Upper lobe of left lung (tissue), 6 donors: ENCODE results near the gene MORC1. TPM values are rescaled to one million over a fixed set of nuclear protein-coding genes. Genes with fewer than 3 reads are reported as not detected.

Experiments
- ATAC-seq, 2 donors: fragments of 200-7000 bp; cut with Tn5 transposase; one replicate each; pipeline ENCODE4 v1.9.1; 2022; ENCODE audit warnings: mild to moderate bottlenecking in 2 of 2, moderate library complexity in 2 of 2; ENCODE audit not compliant: low FRiP score in 2 of 2
- DNase-seq, 2 donors: peaks; one replicate each; pipeline ENCODE4 v3.0.0-alpha.2; 2019 to 2020
- H3K27ac ChIP-seq, 4 donors: fragments of 200-600 bp; sonication (generic); one replicate each; pipeline ENCODE4 v1.5.1; 2016 to 2019
- H3K27me3 ChIP-seq, 4 donors: fragments of 200-600 bp; sonication (generic); one replicate each; pipeline ENCODE4 v1.5.1; 2017 to 2019
- H3K36me3 ChIP-seq, 4 donors: fragments of 200-600 bp; sonication (generic); one replicate each; pipeline ENCODE4 v1.5.1; 2016 to 2019
- H3K4me1 ChIP-seq, 4 donors: fragments of 200-600 bp; sonication (generic); one replicate each; pipeline ENCODE4 v1.5.1; 2018 to 2019
- H3K4me3 ChIP-seq, 4 donors: fragments of 200-600 bp; sonication (generic); one replicate each; pipeline ENCODE4 v1.5.1; 2017 to 2019; ENCODE audit warnings: mild to moderate bottlenecking in 2 of 4, moderate library complexity in 1 of 4
- H3K9me3 ChIP-seq, 4 donors: fragments of 200-600 bp; sonication (generic); one replicate each; pipeline ENCODE4 v1.5.1; 2018 to 2019
- CTCF ChIP-seq, 6 experiments: fragments of 450-650 bp in 4 of 6; fragments of 200-600 bp in 2 of 6; sonication (generic) in 2 of 6; IDR thresholded peaks; one replicate each; pipeline ENCODE4 v1.5.1; 2016 to 2019; ENCODE audit warnings: antibody characterized with exemption in 6 of 6
- EP300 ChIP-seq, 4 donors: sonication (generic); formaldehyde crosslinking; IDR thresholded peaks; one replicate each; pipeline ENCODE4 v1.5.1; 2017; ENCODE audit warnings: antibody characterized with exemption in 4 of 4, control low read depth in 2 of 4
- POLR2A ChIP-seq, 4 donors: fragments of 450-650 bp; IDR thresholded peaks; one replicate each; pipeline ENCODE4 v1.5.1; 2016 to 2017; ENCODE audit warnings: antibody characterized with exemption in 4 of 4, mild to moderate bottlenecking in 2 of 4
- POLR2AphosphoS5 ChIP-seq, 2 donors: sonication (generic); formaldehyde crosslinking; IDR thresholded peaks; one replicate each; pipeline ENCODE4 v1.5.1; 2017; ENCODE audit warnings: antibody characterized with exemption in 2 of 2
- WGBS, 2 donors: methylation state at CpG; one replicate each; pipeline ENCODE4 v1.1.5; 2017 to 2018; 5-methylcytosine and 5-hydroxymethylcytosine counted together
- total RNA-seq, 6 donors: library from RNA; depleted of rRNA in 4 of 6; stranded (reverse); fragments of >200 nt in 4 of 6; gene quantifications; one replicate each; pipeline versions ENCODE4 v1.1.0 to v1.2.1, GENCODE V29; 2016 to 2021
- donor health status: DM: no; HTN: no; CAD: no; lungs with moderate emphysema.
- donor health status: DM: no; HTN: yes; CAD: no; lungs with severe emphysema.

Gene MORC1
- total RNA-seq, 6 donors from 2014 or later = 0.15 TPM; not detected in 5

- Histone ChIP-seq H3K4me1 (no peaks in the 10 kb centered on the region), H3K36me3 (no peaks in the 10 kb centered on the region), H3K9me3 (no peaks in the 10 kb centered on the region), H3K27ac (no peak overlapping the region), H3K27me3 (no peaks in the 10 kb centered on the region), H3K4me3 (no peak overlapping the region)
- TF ChIP-seq CTCF (IDR thresholded peaks at IDR 0.05) (no peak), EP300 (IDR thresholded peaks at IDR 0.05) (no peak)
- DNase-seq (no peak), ATAC-seq (no peak)
- WGBS, 2 donors = 61 to 67% methylated on average over 1 of the region's 1 CpG
Measured at GRCh38 chr3:109073116-109073515, 44.8 kb downstream of the MORC1 start.

- peak in 1 of 2 donors; percentile 14 for ATAC-seq
- WGBS, 2 donors = 30 to 45% methylated on average over 7 of the region's 7 CpGs
- H3K27ac ChIP-seq = no peak overlapping the region
- H3K36me3 ChIP-seq = no peaks in the 10 kb centered on the region
- H3K9me3 ChIP-seq = no peaks in the 10 kb centered on the region
- H3K4me1 ChIP-seq = no peaks in the 10 kb centered on the region
- no peak for TF ChIP-seq CTCF (IDR thresholded peaks at IDR 0.05)
- TF ChIP-seq POLR2A (IDR thresholded peaks at IDR 0.05) = no peak
- TF ChIP-seq EP300 (IDR thresholded peaks at IDR 0.05) = no peak
- TF ChIP-seq POLR2AphosphoS5 (IDR thresholded peaks at IDR 0.05) = no peak
- no peaks in the 10 kb centered on the region for H3K27me3 ChIP-seq
- no peak overlapping the region for H3K4me3 ChIP-seq
- DNase-seq = no peak
Measured at GRCh38 chr3:109072194-109072593, 45.7 kb downstream of the MORC1 start.

GRCh38 chr3:109071350-109072142 lies 46.4 kb downstream of the MORC1 start:
- ATAC-seq = no peak

GRCh38 chr3:109070211-109070610 lies 47.7 kb downstream of the MORC1 start:
- Histone ChIP-seq H3K4me3 (no peak overlapping the region), H3K36me3 (no peaks in the 10 kb centered on the region), H3K27ac (no peak overlapping the region), H3K9me3 (no peaks in the 10 kb centered on the region), H3K27me3 (no peaks in the 10 kb centered on the region), H3K4me1 (no peaks in the 10 kb centered on the region)
- ATAC-seq = no peak
- no peak for TF ChIP-seq POLR2AphosphoS5 (IDR thresholded peaks at IDR 0.05)
- WGBS, 2 donors = 79% methylated on average over 7 of the region's 7 CpGs
- no peak for DNase-seq

More at GRCh38 chr3:109071350-109072142, 46.4 kb downstream of the MORC1 start:
- H3K27ac ChIP-seq = no peak overlapping the region
- H3K36me3 ChIP-seq = no peaks in the 10 kb centered on the region
- H3K4me1 ChIP-seq = no peaks in the 10 kb centered on the region
- TF ChIP-seq POLR2A (IDR thresholded peaks at IDR 0.05) = no peak
- TF ChIP-seq POLR2AphosphoS5 (IDR thresholded peaks at IDR 0.05) = no peak
- no peak for TF ChIP-seq EP300 (IDR thresholded peaks at IDR 0.05)
- TF ChIP-seq CTCF (IDR thresholded peaks at IDR 0.05) = no peak
- WGBS, 2 donors = 34 to 37% methylated on average over 4 of the region's 4 CpGs
- H3K4me3 ChIP-seq = no peak overlapping the region
- no peaks in the 10 kb centered on the region for H3K27me3 ChIP-seq
- H3K9me3 ChIP-seq = no peaks in the 10 kb centered on the region
- no peak for DNase-seq

- no peaks in the 10 kb centered on the region for H3K36me3 ChIP-seq
- H3K27me3 ChIP-seq = no peaks in the 10 kb centered on the region
- TF ChIP-seq CTCF (IDR thresholded peaks at IDR 0.05) (no peak), POLR2AphosphoS5 (IDR thresholded peaks at IDR 0.05) (no peak), POLR2A (IDR thresholded peaks at IDR 0.05) (no peak), EP300 (IDR thresholded peaks at IDR 0.05) (no peak)
- H3K4me3 ChIP-seq = no peak overlapping the region
- H3K27ac ChIP-seq = no peak overlapping the region
- no peaks in the 10 kb centered on the region for H3K4me1 ChIP-seq
- WGBS, 2 donors = 91 to 94% methylated on average over 3 of the region's 3 CpGs
- ATAC-seq (no peak), DNase-seq (no peak)
- no peaks in the 10 kb centered on the region for H3K9me3 ChIP-seq
Measured at GRCh38 chr3:109066864-109067263, 51.1 kb downstream of the MORC1 start.
